AG04449 (cell line): Measurements from ENCODE around the gene SKIL.

ENCODE experiments used
- CTCF ChIA-PET: fragments of 350-600 bp; formaldehyde crosslinking; extraction: SDS; loops from one replicate; lab custom pipeline; 2021; ENCODE audit warnings: antibody characterized with exemption; lab: Yijun Ruan, JAX
- POLR2A ChIA-PET: fragments of 400-600, 350-600 bp; formaldehyde crosslinking; extraction: SDS; loops from one replicate; lab custom pipeline; 2020; ENCODE audit warnings: antibody characterized with exemption, inconsistent platforms; lab: Yijun Ruan, JAX
- DNase-seq: peaks from one replicate; pipeline ENCODE4 v3.0.0-alpha.2; 2010; ENCODE audit warnings: low read depth, low spot score
- H3K4me3 ChIP-seq: 2 replicates; pipeline ENCODE4 v1.5.1; 2011; ENCODE audit warnings: low read depth, mild to moderate bottlenecking, control low read depth, low read length
- CTCF ChIP-seq: IDR thresholded peaks from one replicate; pipeline ENCODE4 v1.5.1; 2011; ENCODE audit warnings: mild to moderate bottlenecking, moderate library complexity, low read length, control low read depth, inconsistent platforms; ENCODE audit not compliant: insufficient read depth; ENCODE audit errors: missing control alignments

The SKIL gene

GRCh38 chr3:170432416-170432815 is 74.9 kb downstream of the SKIL start:
- no peak for DNase-seq
- no peak overlapping the region for H3K4me3 ChIP-seq
- ChIA-PET POLR2A (no interaction called here), CTCF (interaction anchor here (0.8 to 4.6 kb wide), 4 partner anchors 9 to 378 kb away, joined by 3 to 38 read pairs (median 8); no protein-coding TSS in a partner anchor)
- no peak for TF ChIP-seq CTCF

- H3K4me3 ChIP-seq: no peak overlapping the region
- TF ChIP-seq CTCF: no peak
- ChIA-PET CTCF (interaction anchor here (0.9 to 7.8 kb wide), 2 partner anchors 12 to 374 kb away, joined by 3 to 46 read pairs; no protein-coding TSS in a partner anchor), POLR2A (no interaction called here)
- DNase-seq: no peak
Observed at GRCh38 chr3:170436697-170437096, 79.2 kb downstream of the SKIL start.

GRCh38 chr3:170437176-170437575 is 79.7 kb downstream of the SKIL start:
- CTCF ChIA-PET: interaction anchor here (0.9 to 7.8 kb wide), 4 partner anchors 12 to 374 kb away, joined by 3 to 46 read pairs (median 3); partner anchors contain the start of gene CLDN11
- no peak overlapping the region for H3K4me3 ChIP-seq
- TF ChIP-seq CTCF: no peak
- DNase-seq: no peak
- POLR2A ChIA-PET: no interaction called here

- CTCF ChIA-PET: interaction anchor here (0.9 to 7.8 kb wide), 4 partner anchors 11 to 373 kb away, joined by 3 to 46 read pairs (median 3); partner anchors contain the start of gene CLDN11
- H3K4me3 ChIP-seq: no peak overlapping the region
- no peak for DNase-seq
- TF ChIP-seq CTCF: no peak
- POLR2A ChIA-PET: no interaction called here
Observed at GRCh38 chr3:170437696-170438407, 80.3 kb downstream of the SKIL start.

- H3K4me3 ChIP-seq: no peak overlapping the region
- TF ChIP-seq CTCF: no peak
- ChIA-PET POLR2A (no interaction called here), CTCF (interaction anchor here (7.8 kb wide), 1 partner anchor 372 kb away, joined by 46 read pairs; no protein-coding TSS in a partner anchor)
- DNase-seq: no peak
Observed at GRCh38 chr3:170438836-170439235, 81.3 kb downstream of the SKIL start.

- CTCF ChIA-PET: interaction anchor here (0.7 to 7.8 kb wide), 5 partner anchors 9 to 371 kb away, joined by 4 to 46 read pairs (median 6); no protein-coding TSS in a partner anchor
- DNase-seq: no peak
- POLR2A ChIA-PET: no interaction called here
- no peak for TF ChIP-seq CTCF
- no peak overlapping the region for H3K4me3 ChIP-seq
Observed at GRCh38 chr3:170440344-170440743, 82.8 kb downstream of the SKIL start.
